Endodermal cell (in vitro differentiated cells): ENCODE measurements around the gene IL1R1. TPM values are rescaled to one million over a fixed set of nuclear protein-coding genes. Genes with fewer than 3 reads are reported as not detected.

Experiments used
- DNase-seq: peaks from one replicate; pipeline ENCODE4 v3.0.0-alpha.2; 2017
- H3K27ac ChIP-seq: 2 replicates; pipeline ENCODE4 v1.5.1; 2013; ENCODE audit warnings: mild to moderate bottlenecking, low read depth, low read length, moderate library complexity
- H3K27me3 ChIP-seq: 2 replicates; pipeline ENCODE4 v1.6.1; 2013; ENCODE audit warnings: mild to moderate bottlenecking, low read length, moderate library complexity; ENCODE audit not compliant: insufficient read depth, control insufficient read depth, poor library complexity, severe bottlenecking
- H3K36me3 ChIP-seq: 2 replicates; pipeline ENCODE4 v1.7.0; 2013; ENCODE audit warnings: mild to moderate bottlenecking, low read length, moderate library complexity; ENCODE audit not compliant: control insufficient read depth, insufficient read depth
- H3K4me1 ChIP-seq: one replicate; pipeline ENCODE4 v1.7.0; 2013; ENCODE audit warnings: low read length; ENCODE audit not compliant: control insufficient read depth, insufficient read depth
- H3K4me3 ChIP-seq: 2 replicates; pipeline ENCODE4 v1.5.1; 2013; ENCODE audit warnings: mild to moderate bottlenecking, low read length, moderate library complexity
- H3K9ac ChIP-seq: 2 replicates; pipeline ENCODE4 v1.6.1; 2013; ENCODE audit warnings: mild to moderate bottlenecking, low read length, moderate library complexity; ENCODE audit not compliant: poor library complexity, severe bottlenecking; ENCODE audit errors: extremely low read depth
- H3K9me3 ChIP-seq: 2 replicates; pipeline ENCODE4 v1.6.1; 2013; ENCODE audit warnings: mild to moderate bottlenecking, low read length, moderate library complexity; ENCODE audit not compliant: control insufficient read depth
- H3K27ac Mint-ChIP-seq: 2 replicates; pipeline ENCODE4 v1.8.0; 2020; ENCODE audit warnings: mixed read lengths
- H3K27me3 Mint-ChIP-seq: 2 replicates; pipeline ENCODE4 v1.8.0; 2021; ENCODE audit warnings: mild to moderate bottlenecking, mixed read lengths; ENCODE audit not compliant: insufficient read depth
- H3K36me3 Mint-ChIP-seq: 2 replicates; pipeline ENCODE4 v1.8.0; 2020; ENCODE audit warnings: low read depth, mixed read lengths
- H3K4me1 Mint-ChIP-seq: 2 replicates; pipeline ENCODE4 v1.8.0; 2020; ENCODE audit warnings: mixed read lengths
- H3K4me3 Mint-ChIP-seq: 2 replicates; pipeline ENCODE4 v1.8.0; 2020; ENCODE audit warnings: mild to moderate bottlenecking, moderate library complexity, mixed read lengths
- H3K9me3 Mint-ChIP-seq: 2 replicates; pipeline ENCODE4 v1.8.0; 2020; ENCODE audit warnings: mild to moderate bottlenecking, mixed read lengths
- WGBS, 2 experiments: methylation state at CpG; one replicate each; pipeline versions ENCODE4 v1.1.5 to v1.1.7; 2013; ENCODE audit warnings: missing lambda C conversion rate in 2 of 2, mixed read lengths in 1 of 2; ENCODE audit not compliant: insufficient coverage in 1 of 2, insufficient read length in 1 of 2; 5-methylcytosine and 5-hydroxymethylcytosine counted together
- total RNA-seq, 2 donors: library from RNA; stranded (reverse); fragmentation: NEBNext Ultra II Directional in 1 of 2; extraction: Animal tissue kit (Norgen Biotek cat#: 25700) in 1 of 2; gene quantifications; 2 replicates in 1 of 2; 3 replicates in 1 of 2; pipeline ENCODE4 v1.2.1, GENCODE V29; 2021
- TF ChIP-seq, protein P1 (sequence below): fragments of 200-600 bp; sonication (generic); conservative IDR thresholded peaks from 2 replicates; pipeline ENCODE4 v1.5.0; 2021; ENCODE audit warnings: antibody characterized with exemption, mild to moderate bottlenecking

The IL1R1 gene
- total RNA-seq, 2 donors from 2014 or later, result 3.0 to 4.1 TPM

DNA sequence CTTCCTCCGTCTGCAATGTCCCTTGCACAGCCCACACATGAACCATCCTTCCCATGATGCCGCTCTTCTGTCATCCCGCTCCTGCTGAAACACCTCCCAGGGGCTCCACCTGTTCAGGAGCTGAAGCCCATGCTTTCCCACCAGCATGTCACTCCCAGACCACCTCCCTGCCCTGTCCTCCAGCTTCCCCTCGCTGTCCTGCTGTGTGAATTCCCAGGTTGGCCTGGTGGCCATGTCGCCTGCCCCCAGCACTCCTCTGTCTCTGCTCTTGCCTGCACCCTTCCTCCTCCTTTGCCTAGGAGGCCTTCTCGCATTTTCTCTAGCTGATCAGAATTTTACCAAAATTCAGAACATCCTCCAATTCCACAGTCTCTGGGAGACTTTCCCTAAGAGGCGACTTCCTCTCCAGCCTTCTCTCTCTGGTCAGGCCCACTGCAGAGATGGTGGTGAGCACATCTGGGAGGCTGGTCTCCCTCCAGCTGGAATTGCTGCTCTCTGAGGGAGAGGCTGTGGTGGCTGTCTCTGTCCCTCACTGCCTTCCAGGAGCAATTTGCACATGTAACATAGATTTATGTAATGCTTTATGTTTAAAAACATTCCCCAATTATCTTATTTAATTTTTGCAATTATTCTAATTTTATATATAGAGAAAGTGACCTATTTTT lies 35.4 kb downstream of the IL1R1 start:
- Histone ChIP-seq H3K27me3 (no peaks in the 10 kb centered on the region), H3K36me3 (no peaks in the 10 kb centered on the region), H3K9ac (no peak overlapping the region), H3K4me1 (no peaks in the 10 kb centered on the region), H3K9me3 (no peaks in the 10 kb centered on the region), H3K4me3 (no peak overlapping the region), H3K27ac (no peak overlapping the region)
- Mint-ChIP-seq H3K4me3 (no peak overlapping the region), H3K27me3 (peaks cover 2% of the 10 kb centered on the region), H3K36me3 (no peaks in the 10 kb centered on the region), H3K4me1 (no peaks in the 10 kb centered on the region), H3K9me3 (no peaks in the 10 kb centered on the region), H3K27ac (no peak overlapping the region)
- TF ChIP-seq, protein P1, sequence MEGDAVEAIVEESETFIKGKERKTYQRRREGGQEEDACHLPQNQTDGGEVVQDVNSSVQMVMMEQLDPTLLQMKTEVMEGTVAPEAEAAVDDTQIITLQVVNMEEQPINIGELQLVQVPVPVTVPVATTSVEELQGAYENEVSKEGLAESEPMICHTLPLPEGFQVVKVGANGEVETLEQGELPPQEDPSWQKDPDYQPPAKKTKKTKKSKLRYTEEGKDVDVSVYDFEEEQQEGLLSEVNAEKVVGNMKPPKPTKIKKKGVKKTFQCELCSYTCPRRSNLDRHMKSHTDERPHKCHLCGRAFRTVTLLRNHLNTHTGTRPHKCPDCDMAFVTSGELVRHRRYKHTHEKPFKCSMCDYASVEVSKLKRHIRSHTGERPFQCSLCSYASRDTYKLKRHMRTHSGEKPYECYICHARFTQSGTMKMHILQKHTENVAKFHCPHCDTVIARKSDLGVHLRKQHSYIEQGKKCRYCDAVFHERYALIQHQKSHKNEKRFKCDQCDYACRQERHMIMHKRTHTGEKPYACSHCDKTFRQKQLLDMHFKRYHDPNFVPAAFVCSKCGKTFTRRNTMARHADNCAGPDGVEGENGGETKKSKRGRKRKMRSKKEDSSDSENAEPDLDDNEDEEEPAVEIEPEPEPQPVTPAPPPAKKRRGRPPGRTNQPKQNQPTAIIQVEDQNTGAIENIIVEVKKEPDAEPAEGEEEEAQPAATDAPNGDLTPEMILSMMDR, result no peak
- 86 to 91% methylated on average over 6 to 7 of the region's 7 CpGs for WGBS, 2 experiments
- no peak for DNase-seq

GRCh38 chr2:102179061-102179460 lies 36.5 kb downstream of the IL1R1 start:
- H3K4me3 ChIP-seq, result no peak overlapping the region
- WGBS, 2 experiments, result 87 to 92% methylated on average over 2 to 3 of the region's 3 CpGs
- no peak overlapping the region for H3K9ac ChIP-seq
- H3K9me3 Mint-ChIP-seq, result no peaks in the 10 kb centered on the region
- no peaks in the 10 kb centered on the region for H3K4me1 ChIP-seq
- no peaks in the 10 kb centered on the region for H3K36me3 ChIP-seq
- H3K27me3 Mint-ChIP-seq, result peaks cover 6% of the 10 kb centered on the region
- H3K4me1 Mint-ChIP-seq, result no peaks in the 10 kb centered on the region
- no peak overlapping the region for H3K4me3 Mint-ChIP-seq
- no peak overlapping the region for H3K27ac ChIP-seq
- H3K9me3 ChIP-seq, result no peaks in the 10 kb centered on the region
- peaks cover 3% of the 10 kb centered on the region for H3K27me3 ChIP-seq
- TF ChIP-seq, protein P1, result no peak
- DNase-seq, result no peak
- no peak overlapping the region for H3K27ac Mint-ChIP-seq
- H3K36me3 Mint-ChIP-seq, result no peaks in the 10 kb centered on the region

GRCh38 chr2:102179788-102180686 lies 37.5 kb downstream of the IL1R1 start:
- Histone ChIP-seq H3K27me3 (peaks cover 10% of the 10 kb centered on the region), H3K36me3 (no peaks in the 10 kb centered on the region), H3K27ac (no peak overlapping the region), H3K4me3 (no peak overlapping the region), H3K9me3 (no peaks in the 10 kb centered on the region), H3K9ac (no peak overlapping the region), H3K4me1 (no peaks in the 10 kb centered on the region)
- no peak overlapping the region for H3K4me3 Mint-ChIP-seq
- H3K27ac Mint-ChIP-seq, result no peak overlapping the region
- H3K27me3 Mint-ChIP-seq, result peaks cover 11% of the 10 kb centered on the region
- 98 to 100% methylated on average over 2 of the region's 2 CpGs for WGBS, 2 experiments
- H3K9me3 Mint-ChIP-seq, result no peaks in the 10 kb centered on the region
- DNase-seq, result no peak
- TF ChIP-seq, protein P1, result no peak
- no peaks in the 10 kb centered on the region for H3K36me3 Mint-ChIP-seq
- H3K4me1 Mint-ChIP-seq, result no peaks in the 10 kb centered on the region
